Measurements from ENCODE around the gene IER5. TPM values are rescaled to one million over a fixed set of nuclear protein-coding genes. Genes with fewer than 3 reads are reported as not detected.

Gene IER5
- total and polyA plus RNA-seq, 2 of the 13 experiments (the other 11 are each of a cell fraction or from before 2014, with no cell fraction given) = 2.5 to 3.5 TPM

DNA sequence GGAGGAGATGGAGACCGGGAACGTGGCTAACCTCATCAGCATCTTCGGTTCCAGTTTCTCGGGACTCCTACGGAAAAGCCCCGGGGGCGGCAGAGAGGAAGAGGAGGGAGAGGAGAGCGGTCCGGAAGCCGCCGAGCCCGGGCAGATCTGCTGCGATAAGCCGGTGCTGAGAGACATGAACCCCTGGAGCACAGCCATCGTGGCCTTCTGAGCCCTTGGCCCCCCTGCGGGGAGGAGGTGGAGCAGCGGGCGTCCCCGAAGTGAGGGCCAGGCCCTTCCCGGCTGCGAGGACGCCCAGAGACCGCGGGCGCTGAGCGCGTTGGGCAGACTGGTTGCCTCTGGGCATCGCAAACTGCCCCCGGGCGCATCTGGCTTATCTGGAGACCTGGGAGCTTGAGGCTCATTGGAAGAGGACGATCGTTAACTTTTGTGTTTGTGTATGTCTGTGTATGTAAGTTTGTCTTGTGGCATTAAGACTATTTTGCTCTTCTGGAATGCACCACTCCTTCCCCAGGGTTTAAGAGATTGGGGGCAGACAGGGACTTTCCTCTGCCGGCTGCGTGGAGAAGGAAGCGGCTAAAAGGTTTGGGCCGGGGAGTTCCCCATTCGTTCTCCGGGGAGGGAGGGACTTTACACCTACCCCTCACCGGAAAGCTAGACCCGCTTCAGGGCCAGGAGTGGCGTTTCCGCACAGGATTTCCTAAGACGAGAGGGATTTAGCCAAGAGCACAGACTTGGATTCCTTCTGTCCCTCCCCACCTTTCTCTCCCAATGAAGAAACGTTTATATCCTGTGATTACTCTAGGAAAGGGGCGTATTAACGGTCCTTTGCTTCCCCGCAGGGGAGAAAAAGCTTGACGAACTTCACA, 1.4 kb downstream of the IER5 start (continued):
- TF ChIP-seq ZNF280B (CRISPR knock-in tag; IDR thresholded peaks at IDR 0.05; ENCODE audit: borderline replicate concordance) (no peak), CREM (IDR thresholded peaks at IDR 0.05) (no peak), CREM (CRISPR knock-in tag; IDR thresholded peaks at IDR 0.05) (no peak), ZNF710 (CRISPR knock-in tag; IDR thresholded peaks at IDR 0.05; ENCODE audit: borderline replicate concordance) (0 out of 2 replicates have a peak, but pooled peaks have one; percentile 29), KLF9 (CRISPR knock-in tag; IDR thresholded peaks at IDR 0.05; ENCODE audit: low read depth) (no peak), ZNF562 (CRISPR knock-in tag; IDR thresholded peaks at IDR 0.05; ENCODE audit: borderline replicate concordance) (no peak), ZNF709 (CRISPR knock-in tag; IDR thresholded peaks at IDR 0.05) (no peak; the same call in 1 of the 2 replicates), BCL3 (CRISPR knock-in tag; IDR thresholded peaks at IDR 0.05) (no peak), ZBTB3 (CRISPR knock-in tag; IDR thresholded peaks at IDR 0.05; ENCODE audit: borderline replicate concordance, low read depth) (no peak), STAT5B (CRISPR knock-in tag; IDR thresholded peaks at IDR 0.05) (no peak), ZBTB46 (CRISPR knock-in tag; IDR thresholded peaks at IDR 0.05; ENCODE audit: borderline replicate concordance) (no peak), TBL1XR1 (IDR thresholded peaks at IDR 0.05; ENCODE audit: borderline replicate concordance, low read length, partially characterized antibody) (no peak), TCF12 (IDR thresholded peaks at IDR 0.05) (no peak), TCF12 (CRISPR knock-in tag; IDR thresholded peaks at IDR 0.05) (no peak), PPARG (CRISPR knock-in tag; conservative IDR thresholded peaks at IDR 0.05) (no peak)
- TF ChIP-seq, protein P1, sequence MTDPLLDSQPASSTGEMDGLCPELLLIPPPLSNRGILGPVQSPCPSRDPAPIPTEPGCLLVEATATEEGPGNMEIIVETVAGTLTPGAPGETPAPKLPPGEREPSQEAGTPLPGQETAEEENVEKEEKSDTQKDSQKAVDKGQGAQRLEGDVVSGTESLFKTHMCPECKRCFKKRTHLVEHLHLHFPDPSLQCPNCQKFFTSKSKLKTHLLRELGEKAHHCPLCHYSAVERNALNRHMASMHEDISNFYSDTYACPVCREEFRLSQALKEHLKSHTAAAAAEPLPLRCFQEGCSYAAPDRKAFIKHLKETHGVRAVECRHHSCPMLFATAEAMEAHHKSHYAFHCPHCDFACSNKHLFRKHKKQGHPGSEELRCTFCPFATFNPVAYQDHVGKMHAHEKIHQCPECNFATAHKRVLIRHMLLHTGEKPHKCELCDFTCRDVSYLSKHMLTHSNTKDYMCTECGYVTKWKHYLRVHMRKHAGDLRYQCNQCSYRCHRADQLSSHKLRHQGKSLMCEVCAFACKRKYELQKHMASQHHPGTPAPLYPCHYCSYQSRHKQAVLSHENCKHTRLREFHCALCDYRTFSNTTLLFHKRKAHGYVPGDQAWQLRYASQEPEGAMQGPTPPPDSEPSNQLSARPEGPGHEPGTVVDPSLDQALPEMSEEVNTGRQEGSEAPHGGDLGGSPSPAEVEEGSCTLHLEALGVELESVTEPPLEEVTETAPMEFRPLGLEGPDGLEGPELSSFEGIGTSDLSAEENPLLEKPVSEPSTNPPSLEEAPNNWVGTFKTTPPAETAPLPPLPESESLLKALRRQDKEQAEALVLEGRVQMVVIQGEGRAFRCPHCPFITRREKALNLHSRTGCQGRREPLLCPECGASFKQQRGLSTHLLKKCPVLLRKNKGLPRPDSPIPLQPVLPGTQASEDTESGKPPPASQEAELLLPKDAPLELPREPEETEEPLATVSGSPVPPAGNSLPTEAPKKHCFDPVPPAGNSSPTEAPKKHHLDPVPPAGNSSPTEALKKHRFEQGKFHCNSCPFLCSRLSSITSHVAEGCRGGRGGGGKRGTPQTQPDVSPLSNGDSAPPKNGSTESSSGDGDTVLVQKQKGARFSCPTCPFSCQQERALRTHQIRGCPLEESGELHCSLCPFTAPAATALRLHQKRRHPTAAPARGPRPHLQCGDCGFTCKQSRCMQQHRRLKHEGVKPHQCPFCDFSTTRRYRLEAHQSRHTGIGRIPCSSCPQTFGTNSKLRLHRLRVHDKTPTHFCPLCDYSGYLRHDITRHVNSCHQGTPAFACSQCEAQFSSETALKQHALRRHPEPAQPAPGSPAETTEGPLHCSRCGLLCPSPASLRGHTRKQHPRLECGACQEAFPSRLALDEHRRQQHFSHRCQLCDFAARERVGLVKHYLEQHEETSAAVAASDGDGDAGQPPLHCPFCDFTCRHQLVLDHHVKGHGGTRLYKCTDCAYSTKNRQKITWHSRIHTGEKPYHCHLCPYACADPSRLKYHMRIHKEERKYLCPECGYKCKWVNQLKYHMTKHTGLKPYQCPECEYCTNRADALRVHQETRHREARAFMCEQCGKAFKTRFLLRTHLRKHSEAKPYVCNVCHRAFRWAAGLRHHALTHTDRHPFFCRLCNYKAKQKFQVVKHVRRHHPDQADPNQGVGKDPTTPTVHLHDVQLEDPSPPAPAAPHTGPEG (CRISPR knock-in tag; IDR thresholded peaks at IDR 0.05) = no peak
